GM21576 (cell line): ENCODE measurements around the gene OR4Q2.
"Not testable (repeated sequence)": the region's sequence is repeated elsewhere in the genome, so short reads cannot be mapped to it uniquely, and the experiment has no call there.

Source experiments
- ATAC-seq: cut with Tn5 transposase; IDR thresholded peaks from one replicate; pipeline ENCODE4 v1.9.1; 2021; ENCODE audit warnings: mild to moderate bottlenecking, moderate library complexity; ENCODE audit not compliant: unreplicated experiment

Gene OR4Q2

DNA sequence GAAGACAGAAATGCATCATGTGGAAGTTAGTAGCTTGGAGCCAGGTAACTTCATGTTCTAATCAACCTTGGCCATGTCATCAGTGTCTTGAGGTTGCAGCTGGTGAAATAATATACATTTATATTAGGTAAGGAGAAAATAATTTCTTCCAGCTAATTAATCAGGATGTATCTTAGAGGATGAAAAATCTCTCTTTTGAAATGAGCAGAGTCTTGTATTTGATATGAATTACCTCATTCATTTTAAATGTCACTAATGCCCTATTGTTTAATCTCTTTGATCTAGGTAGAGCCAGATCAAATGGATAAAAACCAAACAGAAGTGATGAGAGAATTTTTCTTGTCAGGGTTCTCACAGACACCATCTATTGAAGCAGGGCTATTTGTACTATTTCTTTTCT lies at the start of gene OR4Q2:
Gene OR4Q2, plus strand, starts transcription at position 301 of the 400 bp plus-strand sequence.
- ATAC-seq = no peak

DNA sequence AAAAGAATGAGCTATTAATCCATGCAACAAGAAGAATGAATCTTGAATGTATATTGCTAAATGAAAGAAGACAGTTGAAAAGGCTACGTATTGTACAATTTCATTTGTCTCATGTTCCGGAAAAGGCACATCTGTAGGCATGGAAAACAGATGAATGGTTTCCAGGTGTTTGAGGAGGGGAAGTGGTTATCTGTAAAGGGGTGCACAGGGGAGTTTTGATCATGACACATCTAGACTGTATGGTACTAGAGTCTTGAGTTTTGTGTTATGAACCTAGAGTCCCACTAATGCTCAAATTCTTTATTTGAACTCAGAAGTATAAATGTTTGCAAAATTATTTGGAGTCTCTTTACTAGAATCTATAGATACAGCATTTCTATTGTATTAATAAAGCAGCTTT lies 32.2 kb upstream of the OR4Q2 start:
- ATAC-seq = not testable (repeated sequence)

DNA sequence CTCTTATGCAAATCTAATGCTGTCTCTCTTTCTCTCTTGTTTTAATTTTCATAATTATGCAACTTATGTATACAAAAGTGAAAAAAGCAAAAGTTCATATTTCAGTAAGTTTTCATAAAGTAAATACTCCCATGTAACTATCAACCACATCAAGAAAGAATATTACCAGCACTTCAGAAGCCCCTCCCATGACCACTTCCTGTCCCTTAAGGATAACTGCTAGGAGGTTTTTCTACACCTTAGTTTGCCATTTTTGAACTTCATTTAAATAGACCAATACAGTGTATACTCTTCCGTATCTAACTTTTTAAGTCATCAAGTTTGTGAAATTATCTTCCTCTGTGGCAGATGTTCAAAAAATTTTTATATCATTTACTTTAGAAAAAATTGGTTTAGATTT lies 27.1 kb upstream of the OR4Q2 start:
- no peak for ATAC-seq

DNA sequence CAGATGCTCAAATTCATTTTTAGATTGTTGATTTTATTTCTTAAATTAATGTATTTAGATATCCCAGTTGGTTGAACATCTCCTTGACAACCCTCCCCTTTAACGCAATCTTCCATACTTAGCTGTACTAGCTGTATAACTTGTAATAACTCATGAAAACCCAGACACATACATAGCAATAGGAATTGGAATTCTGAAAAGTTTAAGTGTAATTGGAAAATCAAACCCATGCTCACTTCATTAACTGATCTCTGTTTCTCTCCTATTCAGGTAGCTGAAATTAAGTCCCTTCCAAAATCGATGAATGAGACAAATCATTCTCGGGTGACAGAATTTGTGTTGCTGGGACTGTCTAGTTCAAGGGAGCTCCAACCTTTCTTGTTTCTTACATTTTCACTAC lies 26.7 kb upstream of the OR4Q2 start, which contains the start of gene OR4K15:
Gene OR4K15, plus strand, starts transcription at position 301 of the 400 bp plus-strand sequence. Its CDS starts 0 bp downstream, at position 301.
- no peak for ATAC-seq

DNA sequence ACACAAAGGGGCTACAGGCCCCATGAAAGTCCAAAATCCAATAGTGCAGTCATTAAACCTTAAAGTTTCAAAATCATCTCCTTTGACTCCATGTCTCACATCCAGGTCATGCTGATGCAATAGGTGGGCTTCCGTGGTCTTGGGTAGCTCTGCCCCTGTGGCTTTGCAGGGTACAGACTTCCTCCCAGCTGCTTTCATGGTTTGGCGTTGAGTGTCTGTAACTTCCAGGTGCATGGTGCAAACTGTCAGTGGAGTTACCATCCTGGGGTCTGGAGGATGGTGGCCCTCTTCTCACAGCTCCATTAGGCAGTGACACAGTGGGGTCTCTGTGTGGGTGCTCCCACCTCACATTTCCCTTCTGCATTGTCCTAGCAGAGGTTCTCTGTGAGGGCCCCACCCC lies 8.5 kb upstream of the OR4Q2 start:
- ATAC-seq = no peak

DNA sequence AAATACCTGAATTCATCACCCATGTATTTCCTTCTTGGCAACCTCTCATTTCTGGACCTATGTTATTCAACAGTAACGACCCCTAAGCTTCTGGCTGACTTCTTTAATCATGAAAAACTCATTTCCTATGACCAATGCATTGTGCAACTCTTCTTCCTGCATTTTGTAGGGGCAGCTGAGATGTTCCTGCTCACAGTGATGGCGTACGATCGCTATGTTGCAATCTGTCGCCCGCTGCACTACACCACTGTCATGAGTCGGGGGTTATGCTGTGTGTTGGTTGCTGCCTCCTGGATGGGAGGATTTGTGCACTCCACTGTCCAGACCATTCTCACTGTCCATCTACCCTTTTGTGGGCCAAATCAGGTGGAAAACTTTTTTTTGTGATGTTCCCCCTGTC lies 356 bp downstream of the OR4Q2 start:
- ATAC-seq = no peak

DNA sequence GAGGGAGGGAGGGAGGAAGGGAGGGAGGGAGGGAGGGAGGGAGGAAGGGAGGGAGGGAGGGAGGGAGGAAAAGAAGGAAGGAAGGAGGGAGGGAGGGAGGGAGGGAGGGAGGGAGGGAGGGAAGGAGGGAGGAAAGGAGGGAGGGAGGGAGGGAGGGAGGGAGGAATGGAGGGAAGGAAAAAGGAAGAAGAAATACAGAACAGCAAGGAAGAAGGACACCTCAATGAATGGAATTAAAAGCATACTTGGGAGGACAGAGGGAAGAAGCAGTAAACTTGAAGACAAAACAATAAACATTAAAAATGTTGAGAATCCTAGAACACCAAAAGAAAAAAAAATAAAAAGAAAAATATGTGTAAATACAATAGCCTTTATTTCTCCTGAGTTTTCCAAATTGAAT lies 6.2 kb downstream of the OR4Q2 start:
- ATAC-seq = no peak

DNA sequence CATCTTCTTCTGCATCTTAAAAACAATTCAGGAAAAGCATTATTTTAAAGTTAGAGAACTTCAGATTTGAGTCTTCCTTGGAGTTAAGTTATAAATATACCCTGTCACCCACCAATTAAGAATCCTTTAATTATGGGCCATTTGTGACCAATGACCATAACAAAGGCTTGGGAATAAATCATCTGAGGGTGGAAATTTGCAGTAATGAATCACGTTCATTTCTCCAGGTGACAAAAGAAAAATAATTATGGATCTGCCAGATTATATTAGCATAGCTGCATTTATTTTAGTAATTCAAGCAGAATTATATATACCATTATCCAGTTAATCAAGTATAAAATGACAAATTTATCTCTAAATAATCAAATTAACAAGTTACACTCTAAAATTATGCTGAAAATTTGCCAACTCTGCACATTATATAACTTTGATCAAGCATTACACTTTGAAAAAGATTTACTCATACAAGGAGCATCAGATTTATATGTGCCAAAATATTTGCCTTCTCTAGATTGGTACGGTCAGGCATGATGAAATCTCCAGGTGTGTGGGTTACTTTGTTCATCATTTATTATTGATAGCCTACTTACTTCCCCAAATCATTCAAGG lies 17.4 kb downstream of the OR4Q2 start, which contains the start of gene OR4K14:
Gene OR4K14, minus strand, starts transcription at position 51 of the 609 bp plus-strand sequence. CDS start 4,114 bp downstream, outside the sequence.
- ATAC-seq = no peak

DNA sequence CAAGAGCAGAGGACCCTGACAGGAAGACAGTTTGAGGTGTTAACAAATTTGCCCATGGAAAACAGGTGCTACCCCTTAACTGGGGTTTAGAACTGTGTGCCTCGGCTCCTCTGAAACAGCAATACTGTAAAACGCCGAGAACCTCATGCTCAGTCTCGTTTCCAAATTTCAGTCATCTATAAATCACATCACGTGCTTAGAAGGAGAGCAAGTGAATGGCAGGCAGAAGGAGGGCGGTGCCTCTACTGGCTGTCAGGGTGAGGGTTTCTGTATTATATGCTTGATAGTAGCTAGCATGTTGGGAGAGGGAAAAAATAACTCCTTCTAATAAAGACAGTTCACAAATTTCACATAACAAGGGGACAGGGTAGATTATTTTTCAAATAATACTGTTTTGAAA lies 29.1 kb downstream of the OR4Q2 start:
- ATAC-seq = no peak

DNA sequence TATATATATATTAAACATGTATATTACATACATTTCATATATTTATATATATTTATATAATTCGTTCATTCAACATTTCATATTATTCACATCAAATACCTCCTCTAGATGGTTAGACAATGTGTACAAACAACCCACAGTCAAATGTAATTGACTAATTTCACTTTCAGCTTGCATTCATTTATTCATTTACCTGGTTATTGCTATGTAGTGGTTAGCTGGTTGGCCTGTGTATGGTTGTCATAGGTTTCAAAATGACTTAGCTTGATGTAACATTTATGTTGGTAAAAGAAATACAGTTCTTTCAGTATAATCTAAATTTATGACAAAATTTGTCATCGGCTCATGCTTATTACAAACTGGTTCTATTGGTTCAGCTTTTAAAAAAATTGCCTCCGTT lies 33.5 kb downstream of the OR4Q2 start:
- ATAC-seq = no peak

DNA sequence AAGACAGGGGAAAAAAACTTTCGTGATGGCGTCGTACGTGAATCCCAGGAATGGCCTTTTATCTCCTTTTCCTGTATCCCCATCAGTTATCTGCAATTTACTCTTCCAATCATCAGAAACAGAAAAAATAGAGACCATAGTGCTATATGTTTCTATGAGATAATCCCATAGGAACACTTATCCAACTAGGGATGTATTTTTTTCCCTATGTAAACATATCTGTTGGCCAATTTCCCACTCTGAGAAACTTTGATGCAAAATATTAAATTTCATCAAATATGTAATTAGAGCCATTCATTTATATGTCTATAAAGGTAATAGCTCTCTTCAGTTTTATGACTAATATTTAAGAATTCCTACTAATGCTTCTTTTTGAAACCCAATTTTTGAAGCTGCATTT lies 34.0 kb downstream of the OR4Q2 start, which contains the start of gene OR4K13:
Gene OR4K13, minus strand, starts transcription at position 101 of the 400 bp plus-strand sequence. CDS start 1,280 bp downstream, outside the sequence.
- no peak for ATAC-seq

DNA sequence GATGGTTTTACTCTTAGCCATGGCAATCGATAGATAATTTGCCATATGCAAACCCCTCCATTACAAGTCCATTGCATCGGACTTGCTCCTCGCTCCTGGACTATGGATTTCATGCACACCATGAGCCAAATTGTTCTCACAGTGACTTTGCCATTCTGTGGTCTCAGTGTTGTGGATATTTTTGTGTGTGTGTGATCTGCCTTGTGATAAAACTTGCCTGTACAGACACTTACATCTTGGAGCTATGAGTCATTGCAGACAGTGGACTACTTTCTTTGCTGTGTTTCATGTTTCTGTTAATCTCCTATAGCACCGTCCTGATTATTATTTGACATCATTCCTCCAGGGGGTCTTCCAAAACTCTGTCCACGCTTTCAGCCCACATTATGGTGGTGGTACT lies 42.3 kb downstream of the OR4Q2 start:
- ATAC-seq = no peak

DNA sequence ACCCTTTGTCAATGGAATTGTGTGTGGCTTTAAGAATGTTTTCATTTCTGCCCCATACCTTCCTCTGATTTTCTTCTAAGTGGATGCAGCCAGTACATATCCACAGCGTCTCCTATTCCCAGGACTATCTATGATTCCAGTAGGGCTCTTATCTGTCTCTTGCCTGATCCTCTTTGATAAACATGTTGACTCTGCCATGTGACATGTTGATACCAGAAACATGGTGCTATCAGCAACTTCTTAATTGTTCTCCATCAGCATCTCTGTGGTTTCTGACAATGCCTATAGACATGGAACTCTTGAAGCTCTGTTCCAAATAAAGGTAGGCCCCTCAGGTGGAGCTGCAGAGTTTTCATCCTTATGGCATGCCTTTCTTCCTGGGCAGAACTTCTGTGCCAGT lies 46.2 kb downstream of the OR4Q2 start:
- no peak for ATAC-seq
